Neutrophil (primary cell): ENCODE results near the gene NAT14.
A peak's percentile ranks its signal among the peaks of the same experiment; 100 is the strongest.

Experiments
- H3K27ac ChIP-seq: fragments of 200-600 bp; sonication (generic); 2 replicates; pipeline ENCODE4 v1.5.1; 2016; ENCODE audit warnings: mild to moderate bottlenecking, moderate library complexity
- H3K27me3 ChIP-seq: fragments of 200-600 bp; sonication (generic); 2 replicates; pipeline ENCODE4 v1.6.0; 2016; ENCODE audit warnings: mild to moderate bottlenecking
- H3K36me3 ChIP-seq: fragments of 200-600 bp; sonication (generic); 2 replicates; pipeline ENCODE4 v1.5.1; 2017
- H3K4me1 ChIP-seq, 2 experiments: fragments of 200-600 bp in 1 of 2; sonication (generic) in 1 of 2; 1 replicate in 1 of 2; 2 replicates in 1 of 2; pipeline versions ENCODE4 v1.5.1 to v1.6.1; 2013 to 2016; ENCODE audit warnings: low read depth in 1 of 2, low read length in 1 of 2, mild to moderate bottlenecking in 1 of 2, moderate library complexity in 1 of 2; ENCODE audit not compliant: control insufficient read depth in 1 of 2, insufficient read depth in 1 of 2
- H3K4me3 ChIP-seq, 2 experiments: fragments of 200-600 bp in 1 of 2; sonication (generic) in 1 of 2; 1 replicate in 1 of 2; 2 replicates in 1 of 2; pipeline ENCODE4 v1.5.1; 2013 to 2016; ENCODE audit warnings: low read depth in 1 of 2, low read length in 1 of 2, mild to moderate bottlenecking in 1 of 2, moderate library complexity in 1 of 2
- H3K9me3 ChIP-seq: fragments of 200-600 bp; sonication (generic); 2 replicates; pipeline ENCODE4 v1.5.1; 2016
- TF ChIP-seq, protein P1 (sequence below): fragments of 200-600 bp; sonication (generic); IDR thresholded peaks from 2 replicates; pipeline ENCODE4 v1.5.1; 2016; ENCODE audit warnings: antibody characterized with exemption

The NAT14 gene

DNA sequence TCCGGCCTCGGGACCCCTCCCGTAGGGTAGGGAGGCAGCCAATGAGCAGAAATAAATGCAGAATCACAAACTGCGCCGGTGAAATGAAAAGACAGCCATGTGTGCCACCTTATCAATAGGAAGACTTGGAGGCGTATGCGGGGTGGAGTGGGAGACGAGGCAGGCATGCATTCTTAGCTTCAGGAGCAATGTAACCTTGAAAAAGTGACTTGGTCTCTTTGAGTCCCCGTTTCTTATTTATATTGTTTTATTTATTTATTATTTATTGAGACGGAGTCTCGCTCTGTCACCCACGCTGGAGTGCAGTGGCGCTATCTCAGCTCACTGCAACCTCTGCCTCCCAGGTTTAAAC lies 19.2 kb downstream of the NAT14 start:
- Histone ChIP-seq H3K27ac (no peak overlapping the region), H3K4me1 (peaks cover 7 to 11% of the 10 kb centered on the region in 2 experiments), H3K27me3 (peaks cover 21% of the 10 kb centered on the region), H3K9me3 (no peaks in the 10 kb centered on the region), H3K4me3 (peak overlapping the region; percentile 54 to 67), H3K36me3 (no peaks in the 10 kb centered on the region)
- TF ChIP-seq, protein P1, sequence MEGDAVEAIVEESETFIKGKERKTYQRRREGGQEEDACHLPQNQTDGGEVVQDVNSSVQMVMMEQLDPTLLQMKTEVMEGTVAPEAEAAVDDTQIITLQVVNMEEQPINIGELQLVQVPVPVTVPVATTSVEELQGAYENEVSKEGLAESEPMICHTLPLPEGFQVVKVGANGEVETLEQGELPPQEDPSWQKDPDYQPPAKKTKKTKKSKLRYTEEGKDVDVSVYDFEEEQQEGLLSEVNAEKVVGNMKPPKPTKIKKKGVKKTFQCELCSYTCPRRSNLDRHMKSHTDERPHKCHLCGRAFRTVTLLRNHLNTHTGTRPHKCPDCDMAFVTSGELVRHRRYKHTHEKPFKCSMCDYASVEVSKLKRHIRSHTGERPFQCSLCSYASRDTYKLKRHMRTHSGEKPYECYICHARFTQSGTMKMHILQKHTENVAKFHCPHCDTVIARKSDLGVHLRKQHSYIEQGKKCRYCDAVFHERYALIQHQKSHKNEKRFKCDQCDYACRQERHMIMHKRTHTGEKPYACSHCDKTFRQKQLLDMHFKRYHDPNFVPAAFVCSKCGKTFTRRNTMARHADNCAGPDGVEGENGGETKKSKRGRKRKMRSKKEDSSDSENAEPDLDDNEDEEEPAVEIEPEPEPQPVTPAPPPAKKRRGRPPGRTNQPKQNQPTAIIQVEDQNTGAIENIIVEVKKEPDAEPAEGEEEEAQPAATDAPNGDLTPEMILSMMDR = no peak

DNA sequence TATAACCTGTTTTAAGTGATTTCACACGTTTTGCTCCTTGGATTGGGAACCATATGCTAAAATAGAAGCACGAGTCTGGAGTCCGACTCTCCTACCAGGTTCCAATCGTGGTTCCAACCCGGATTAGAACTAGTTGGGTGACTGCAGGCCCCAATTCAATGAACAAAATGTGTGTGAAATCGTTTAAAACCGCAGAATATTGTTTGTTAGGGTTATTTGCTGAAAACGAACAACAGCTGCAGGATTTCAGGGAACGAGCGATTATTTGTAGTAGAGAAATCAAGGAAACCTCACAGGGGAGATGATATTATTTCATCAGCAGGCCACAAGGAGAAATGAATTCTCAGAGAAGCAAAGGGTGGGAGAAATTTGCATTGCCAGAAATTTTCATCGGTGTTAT lies 20.0 kb downstream of the NAT14 start:
- Histone ChIP-seq H3K4me1 (peaks cover 7 to 11% of the 10 kb centered on the region in 2 experiments), H3K27ac (no peak overlapping the region), H3K4me3 (no peak overlapping the region), H3K36me3 (no peaks in the 10 kb centered on the region), H3K9me3 (no peaks in the 10 kb centered on the region), H3K27me3 (peaks cover 24% of the 10 kb centered on the region)
- TF ChIP-seq, protein P1 = no peak

DNA sequence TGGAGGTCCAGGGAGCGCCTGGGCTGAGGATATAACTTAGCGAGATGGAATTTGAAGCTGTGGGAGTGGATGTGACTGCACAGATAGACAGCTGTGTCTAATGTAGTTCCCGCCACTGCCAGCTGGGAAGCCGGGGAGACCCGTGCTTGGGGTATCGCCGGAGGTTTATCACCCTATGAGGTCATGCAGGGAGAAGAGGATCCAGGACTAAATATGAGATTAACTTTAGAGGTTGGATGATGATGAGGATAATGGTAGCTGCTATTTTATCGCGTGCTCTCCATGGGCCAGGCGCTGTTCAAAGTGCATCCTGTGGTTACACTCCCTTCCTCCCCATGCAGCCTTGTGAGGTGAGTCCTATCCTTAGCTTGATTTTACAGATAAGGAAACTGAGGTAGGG lies 23.1 kb downstream of the NAT14 start:
- Histone ChIP-seq H3K4me3 (no peak overlapping the region), H3K36me3 (no peaks in the 10 kb centered on the region), H3K27me3 (peaks cover 33% of the 10 kb centered on the region), H3K4me1 (peaks cover 7 to 11% of the 10 kb centered on the region in 2 experiments), H3K27ac (no peak overlapping the region), H3K9me3 (no peaks in the 10 kb centered on the region)
- TF ChIP-seq, protein P1 = no peak

DNA sequence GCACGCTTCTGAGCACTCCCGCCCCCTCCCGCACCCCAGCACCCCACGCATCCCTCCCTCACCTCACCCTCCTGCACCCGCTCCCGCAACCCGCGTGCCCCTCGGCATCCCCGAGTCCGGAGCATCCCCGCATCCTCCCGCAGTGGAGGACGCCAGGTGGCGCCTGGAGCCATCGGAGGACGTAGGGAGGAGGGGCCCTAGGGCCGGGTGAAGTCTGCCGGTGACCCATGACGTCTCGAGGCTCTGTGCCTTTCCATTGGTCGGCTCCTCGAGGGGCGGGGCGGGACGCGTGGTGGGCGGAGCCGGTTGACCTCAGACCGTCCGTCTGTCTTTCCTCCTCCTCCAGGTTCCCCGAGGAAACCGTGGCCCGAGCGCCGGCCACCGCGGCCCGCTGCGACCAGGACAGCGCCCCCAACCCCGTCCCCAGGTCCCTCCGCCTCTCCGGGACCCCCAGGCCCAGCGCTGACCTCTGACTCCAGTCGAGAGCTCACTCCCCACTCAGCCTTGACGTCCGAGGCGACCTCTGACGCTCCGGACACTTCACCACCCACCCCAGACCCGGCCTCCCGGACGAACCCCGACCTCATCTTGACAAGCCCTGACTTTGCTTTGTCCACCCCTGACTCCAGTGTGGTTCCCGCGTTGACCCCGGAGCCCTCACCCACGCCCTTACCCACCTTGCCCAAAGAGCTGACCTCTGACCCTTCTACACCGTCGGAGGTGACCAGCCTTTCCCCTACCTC lies 32.1 kb downstream of the NAT14 start:
- peak overlapping the region; percentile 42 to 61 for H3K4me3 ChIP-seq
- peak overlapping the region; percentile 39 for H3K27ac ChIP-seq
- H3K36me3 ChIP-seq = no peaks in the 10 kb centered on the region
- H3K9me3 ChIP-seq = no peaks in the 10 kb centered on the region
- peaks cover 4 to 9% of the 10 kb centered on the region in 2 experiments for H3K4me1 ChIP-seq
- peaks cover 5% of the 10 kb centered on the region for H3K27me3 ChIP-seq
- TF ChIP-seq, protein P1 = peak; percentile 82

DNA sequence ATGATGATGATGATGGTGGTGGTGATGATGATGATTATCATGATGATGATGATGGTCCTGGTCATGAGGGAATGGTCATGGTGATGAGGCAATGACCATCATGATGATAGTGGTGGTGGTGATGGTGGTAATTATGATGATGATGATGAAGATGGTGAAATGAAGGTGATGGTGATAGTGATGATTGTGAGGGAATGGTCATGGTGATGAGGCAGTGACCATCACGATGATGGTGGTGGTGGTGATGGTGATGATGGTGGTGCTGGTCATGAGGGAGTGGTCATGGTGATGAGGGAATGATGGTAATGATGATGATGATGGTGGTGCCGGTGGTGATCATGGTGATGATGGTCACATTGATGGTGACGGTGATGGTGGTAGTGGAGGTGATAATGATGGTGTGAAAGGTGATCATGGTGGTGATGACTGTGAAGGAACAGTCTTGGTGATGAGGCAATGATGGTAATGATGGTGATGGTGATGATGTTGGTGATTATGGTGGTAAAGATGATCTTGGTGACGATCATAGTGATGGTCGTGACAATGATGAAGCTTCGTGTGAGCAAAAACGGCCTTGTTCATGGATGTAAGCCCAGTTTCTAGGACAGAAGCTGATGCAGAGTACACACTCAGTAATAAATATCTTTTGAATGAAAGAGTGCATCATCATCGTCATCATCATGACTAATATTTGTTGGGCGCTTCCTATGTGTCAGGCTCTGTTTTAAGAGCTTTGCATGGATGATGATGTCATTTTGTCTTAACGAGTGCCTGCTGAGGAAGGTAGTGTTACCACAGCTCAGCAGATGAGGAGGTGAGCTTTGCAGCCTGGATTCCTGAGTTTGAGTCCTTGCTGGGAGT lies 34.7 kb downstream of the NAT14 start:
- TF ChIP-seq, protein P1 = no peak
- peaks cover 4 to 9% of the 10 kb centered on the region in 2 experiments for H3K4me1 ChIP-seq
- H3K27ac ChIP-seq = no peak overlapping the region
- peaks cover 15% of the 10 kb centered on the region for H3K27me3 ChIP-seq
- H3K9me3 ChIP-seq = no peaks in the 10 kb centered on the region
- no peak overlapping the region for H3K4me3 ChIP-seq
- H3K36me3 ChIP-seq = no peaks in the 10 kb centered on the region
